GM12865 (cell line): ENCODE data around the gene SERP1.

ENCODE experiments used
- DNase-seq: peaks from one replicate; pipeline ENCODE4 v3.0.0; 2010; ENCODE audit warnings: low read depth
- H3K4me3 ChIP-seq: 2 replicates; pipeline ENCODE4 v1.5.1; 2011; ENCODE audit warnings: mild to moderate bottlenecking, low read depth, low read length, control low read depth
- TF ChIP-seq, protein P1 (sequence below): IDR thresholded peaks from 2 replicates; pipeline ENCODE4 v1.5.1; 2011; ENCODE audit warnings: low read length, control low read depth, low read depth, inconsistent platforms; ENCODE audit not compliant: insufficient read depth; ENCODE audit errors: missing control alignments

The SERP1 gene

GRCh38 chr3:150546226-150547044, at the start of gene SERP1, which contains the start of gene EIF2A:
Gene SERP1 (minus strand): TSS chr3:150546496. CDS start chr3:150546135, 361 bp downstream.
Gene EIF2A (plus strand): TSS chr3:150546787. CDS start chr3:150546803, 16 bp downstream.
- TF ChIP-seq, protein P1, sequence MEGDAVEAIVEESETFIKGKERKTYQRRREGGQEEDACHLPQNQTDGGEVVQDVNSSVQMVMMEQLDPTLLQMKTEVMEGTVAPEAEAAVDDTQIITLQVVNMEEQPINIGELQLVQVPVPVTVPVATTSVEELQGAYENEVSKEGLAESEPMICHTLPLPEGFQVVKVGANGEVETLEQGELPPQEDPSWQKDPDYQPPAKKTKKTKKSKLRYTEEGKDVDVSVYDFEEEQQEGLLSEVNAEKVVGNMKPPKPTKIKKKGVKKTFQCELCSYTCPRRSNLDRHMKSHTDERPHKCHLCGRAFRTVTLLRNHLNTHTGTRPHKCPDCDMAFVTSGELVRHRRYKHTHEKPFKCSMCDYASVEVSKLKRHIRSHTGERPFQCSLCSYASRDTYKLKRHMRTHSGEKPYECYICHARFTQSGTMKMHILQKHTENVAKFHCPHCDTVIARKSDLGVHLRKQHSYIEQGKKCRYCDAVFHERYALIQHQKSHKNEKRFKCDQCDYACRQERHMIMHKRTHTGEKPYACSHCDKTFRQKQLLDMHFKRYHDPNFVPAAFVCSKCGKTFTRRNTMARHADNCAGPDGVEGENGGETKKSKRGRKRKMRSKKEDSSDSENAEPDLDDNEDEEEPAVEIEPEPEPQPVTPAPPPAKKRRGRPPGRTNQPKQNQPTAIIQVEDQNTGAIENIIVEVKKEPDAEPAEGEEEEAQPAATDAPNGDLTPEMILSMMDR: no peak
- H3K4me3 ChIP-seq: peak within 1 kb of the TSS; percentile 95
- DNase-seq: peak; percentile 99

- H3K4me3 ChIP-seq: no peak overlapping the region
- no peak for DNase-seq
- TF ChIP-seq, protein P1: no peak
These were observed 47.9 kb upstream of the SERP1 start for GRCh38 chr3:150594150-150594549.

- TF ChIP-seq, protein P1: no peak
These were observed 43.5 kb upstream of the SERP1 start for GRCh38 chr3:150589759-150590158.

DNA sequence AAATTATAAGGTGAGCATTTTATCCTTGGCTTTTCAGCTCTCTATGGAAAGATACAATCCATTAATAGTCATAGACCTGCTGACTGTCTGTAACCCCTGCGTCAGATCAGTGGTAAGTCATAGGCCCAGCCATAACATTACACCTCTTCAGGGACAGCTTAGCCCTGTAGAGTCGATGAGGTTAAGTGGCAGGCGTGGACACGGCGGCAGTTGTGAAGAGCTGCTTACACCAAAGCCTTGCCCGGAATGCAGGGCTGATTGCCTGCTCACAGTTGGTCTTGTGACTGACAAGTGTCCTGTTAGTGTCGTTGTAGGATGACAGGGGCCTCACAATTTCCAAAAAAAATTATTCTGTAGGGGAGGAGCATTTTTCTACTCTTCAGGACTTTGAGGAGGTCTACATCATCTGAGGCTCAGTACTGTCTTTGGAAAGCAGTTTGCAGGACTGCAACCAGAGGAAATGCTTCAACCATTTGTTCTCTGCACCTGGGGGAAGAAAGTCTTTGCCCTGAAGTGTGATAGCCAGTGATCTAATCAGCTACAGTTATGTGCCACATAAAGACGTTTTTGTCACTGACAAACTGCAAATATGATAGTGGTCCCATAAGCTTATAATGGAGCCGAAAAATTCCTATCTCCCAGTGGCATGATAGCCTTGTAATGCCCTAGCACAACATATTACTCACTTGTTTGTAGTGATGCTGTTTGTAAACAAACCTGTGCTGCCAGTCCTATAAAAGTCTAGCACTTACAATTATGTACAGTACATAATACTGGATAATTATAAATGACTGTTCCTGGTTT, 41.9 kb upstream of the SERP1 start:
- TF ChIP-seq, protein P1: no peak
- no peak overlapping the region for H3K4me3 ChIP-seq
- DNase-seq: no peak

More at GRCh38 chr3:150589759-150590158, 43.5 kb upstream of the SERP1 start:
- no peak overlapping the region for H3K4me3 ChIP-seq
- no peak for DNase-seq

- TF ChIP-seq, protein P1: no peak
- peak overlapping the region; percentile 47 for H3K4me3 ChIP-seq
- peak; percentile 70 for DNase-seq
These were observed 36.7 kb upstream of the SERP1 start for GRCh38 chr3:150583028-150583427.

DNA sequence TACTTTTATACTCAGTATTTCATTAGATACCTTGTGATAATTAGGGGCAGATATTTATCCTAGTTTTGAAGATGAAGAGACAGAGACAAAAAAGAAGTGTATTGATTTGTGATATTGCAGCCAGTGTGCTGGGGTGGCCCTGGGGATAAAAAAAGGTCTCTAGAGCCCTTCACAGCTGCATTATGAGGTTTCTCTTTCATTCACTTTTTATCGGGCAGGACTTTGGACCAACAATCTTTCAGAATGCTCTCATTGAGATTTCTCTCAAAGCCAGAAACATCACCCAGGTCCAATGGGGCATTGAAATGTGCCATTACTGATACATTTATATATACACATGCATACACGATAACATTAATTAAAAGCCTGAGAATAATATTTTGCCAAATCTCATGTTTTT, 36.3 kb upstream of the SERP1 start:
- peak overlapping the region; percentile 47 for H3K4me3 ChIP-seq
- TF ChIP-seq, protein P1: no peak
- DNase-seq: peak; percentile 50
